IMR-90 (cell line): ENCODE results near the gene TAAR2. TPM values are rescaled to one million over a fixed set of nuclear protein-coding genes. Genes with fewer than 3 reads are reported as not detected.
A peak's percentile ranks its signal among the peaks of the same experiment; 100 is the strongest.

Experiments
- ATAC-seq: fragments of 200-7000 bp; cut with Tn5 transposase; 2 replicates; pipeline ENCODE4 v1.9.1; 2020; ENCODE audit warnings: low read depth, mild to moderate bottlenecking, moderate library complexity
- BruUV-seq: library from RNA; stranded (reverse); fragments of 400-500 nt; replicated peaks from 2 replicates; lab custom pipeline; 2021; lab: Mats Ljungman, UMichigan
- CTCF ChIA-PET: fragments of 300-600 bp; formaldehyde crosslinking; extraction: SDS; loops from one replicate; lab custom pipeline; 2021; ENCODE audit warnings: antibody characterized with exemption; lab: Yijun Ruan, JAX
- POLR2A ChIA-PET: fragments of 300-600 bp; sonication (Branson Sonifier 250); formaldehyde crosslinking; loops from one replicate; lab custom pipeline; 2022; ENCODE audit warnings: antibody characterized with exemption; ENCODE audit not compliant: unreplicated experiment; lab: Charles Lee
- DNase-seq: peaks from one replicate; pipeline ENCODE4 v3.0.0; 2013
- H2AFZ ChIP-seq: replicated peaks from 2 replicates; pipeline ENCODE3; 2013; ENCODE audit warnings: low read length, mild to moderate bottlenecking; ENCODE audit not compliant: poor library complexity
- H2AK5ac ChIP-seq: 2 replicates; pipeline ENCODE4 v1.6.1; 2013; ENCODE audit warnings: low read depth, low read length, inconsistent platforms
- H2AK9ac ChIP-seq: replicated peaks from 2 replicates; pipeline ENCODE3; 2013; ENCODE audit warnings: mild to moderate bottlenecking, low read depth, low read length, moderate library complexity; ENCODE audit not compliant: poor library complexity
- H2BK120ac ChIP-seq: 2 replicates; pipeline ENCODE4 v1.6.1; 2013; ENCODE audit warnings: low read depth, low read length, inconsistent platforms
- H2BK15ac ChIP-seq: 3 replicates; pipeline ENCODE4 v1.6.1; 2013; ENCODE audit warnings: low read depth, low read length, inconsistent platforms
- H2BK20ac ChIP-seq: 2 replicates; pipeline ENCODE4 v1.6.1; 2013; ENCODE audit warnings: low read depth, mild to moderate bottlenecking, inconsistent platforms, low read length, moderate library complexity
- H2BK5ac ChIP-seq: 2 replicates; pipeline ENCODE4 v1.6.1; 2013; ENCODE audit warnings: mild to moderate bottlenecking, low read depth, low read length, inconsistent platforms; ENCODE audit not compliant: poor library complexity, severe bottlenecking
- H3K14ac ChIP-seq: replicated peaks from 2 replicates; pipeline ENCODE4 v1.6.1; 2013; ENCODE audit warnings: low read depth, low read length, inconsistent platforms
- H3K18ac ChIP-seq: 2 replicates; pipeline ENCODE4 v1.6.1; 2013; ENCODE audit warnings: low read depth, low read length, control low read depth
- H3K23ac ChIP-seq: 2 replicates; pipeline ENCODE4 v1.6.1; 2013; ENCODE audit warnings: low read depth, low read length, inconsistent platforms
- H3K27ac ChIP-seq: 2 replicates; pipeline ENCODE4 v1.5.1; 2013; ENCODE audit warnings: mild to moderate bottlenecking, control low read depth, low read length; ENCODE audit not compliant: insufficient read depth
- H3K27me3 ChIP-seq: 2 replicates; pipeline ENCODE4 v1.6.1; 2013; ENCODE audit warnings: low read length; ENCODE audit not compliant: control insufficient read depth, insufficient read depth
- H3K36me3 ChIP-seq: 2 replicates; pipeline ENCODE4 v1.6.1; 2013; ENCODE audit warnings: low read length, mixed read lengths; ENCODE audit not compliant: control insufficient read depth, insufficient read depth
- H3K4ac ChIP-seq: 2 replicates; pipeline ENCODE4 v1.6.1; 2013; ENCODE audit warnings: low read depth, low read length, inconsistent platforms
- H3K4me1 ChIP-seq: 2 replicates; pipeline ENCODE4 v1.6.1; 2013; ENCODE audit warnings: low read length, mixed read lengths; ENCODE audit not compliant: control insufficient read depth, insufficient read depth
- H3K4me2 ChIP-seq: 2 replicates; pipeline ENCODE4 v1.6.1; 2013; ENCODE audit warnings: low read depth, mild to moderate bottlenecking, control low read depth, low read length, moderate library complexity
- H3K4me3 ChIP-seq: 2 replicates; pipeline ENCODE4 v1.5.1; 2013; ENCODE audit warnings: low read depth, mild to moderate bottlenecking, control low read depth, low read length, moderate library complexity; ENCODE audit not compliant: insufficient read depth
- H3K56ac ChIP-seq: 2 replicates; pipeline ENCODE4 v1.6.1; 2013; ENCODE audit warnings: low read length, inconsistent platforms; ENCODE audit not compliant: insufficient read depth; ENCODE audit errors: extremely low read depth
- H3K79me1 ChIP-seq, 2 experiments: 2 replicates each; pipeline ENCODE4 v1.6.1; 2013; ENCODE audit warnings: low read length in 2 of 2, inconsistent platforms in 1 of 2, low read depth in 1 of 2
- H3K9ac ChIP-seq: 2 replicates; pipeline ENCODE4 v1.6.1; 2013; ENCODE audit warnings: low read depth, low read length, control low read depth
- H3K9me1 ChIP-seq: 2 replicates; pipeline ENCODE4 v1.6.1; 2013; ENCODE audit warnings: low read length, inconsistent platforms; ENCODE audit not compliant: insufficient read depth
- H3K9me3 ChIP-seq: 2 replicates; pipeline ENCODE4 v1.6.1; 2013; ENCODE audit warnings: low read length; ENCODE audit not compliant: control insufficient read depth, insufficient read depth
- H4K20me1 ChIP-seq: 2 replicates; pipeline ENCODE4 v1.6.1; 2013; ENCODE audit warnings: low read length, inconsistent platforms; ENCODE audit not compliant: insufficient read depth
- H4K5ac ChIP-seq: 2 replicates; pipeline ENCODE4 v1.6.1; 2013; ENCODE audit warnings: mild to moderate bottlenecking, low read depth, low read length, control low read depth
- H4K8ac ChIP-seq, 2 experiments: 2 replicates each; pipeline ENCODE4 v1.6.1; 2013; ENCODE audit warnings: low read depth in 2 of 2, low read length in 2 of 2, control low read depth in 1 of 2, inconsistent platforms in 1 of 2
- H4K91ac ChIP-seq: 2 replicates; pipeline ENCODE4 v1.6.1; 2013; ENCODE audit warnings: low read depth, low read length, inconsistent platforms; ENCODE audit not compliant: insufficient read depth
- BHLHE40 ChIP-seq: fragments of 150-350 bp; IDR thresholded peaks from 2 replicates; pipeline ENCODE4 v1.6.1; 2016; ENCODE audit warnings: mild to moderate bottlenecking, low read depth, low read length
- CEBPB ChIP-seq: IDR thresholded peaks from 2 replicates; pipeline ENCODE4 v1.6.1; 2012; ENCODE audit warnings: low read depth, low read length, improper control_type of control experiment
- CHD1 ChIP-seq: IDR thresholded peaks from 2 replicates; pipeline ENCODE4 v1.6.1; 2012; ENCODE audit warnings: low read depth, low read length, improper control_type of control experiment
- CTCF ChIP-seq: conservative IDR thresholded peaks from 2 replicates; pipeline ENCODE4 v1.5.1; 2012; ENCODE audit warnings: mild to moderate bottlenecking, low read depth, low read length, improper control_type of control experiment
- ELK1 ChIP-seq: fragments of 150-350 bp; IDR thresholded peaks from 2 replicates; pipeline ENCODE4 v1.6.1; 2016; ENCODE audit warnings: low read depth, mild to moderate bottlenecking, low read length, moderate library complexity, borderline replicate concordance
- FOS ChIP-seq: fragments of 150-350 bp; IDR thresholded peaks from 2 replicates; pipeline ENCODE4 v1.6.1; 2016; ENCODE audit warnings: low read depth, low read length
- MAFK ChIP-seq: IDR thresholded peaks from 2 replicates; pipeline ENCODE4 v1.6.1; 2012; ENCODE audit warnings: low read depth, low read length, improper control_type of control experiment
- MAZ ChIP-seq: IDR thresholded peaks from 2 replicates; pipeline ENCODE4 v1.6.1; 2012; ENCODE audit warnings: low read depth, mild to moderate bottlenecking, low read length, improper control_type of control experiment, moderate library complexity, borderline replicate concordance
- MXI1 ChIP-seq: IDR thresholded peaks from 2 replicates; pipeline ENCODE4 v1.6.1; 2012; ENCODE audit warnings: low read depth, mild to moderate bottlenecking, low read length, moderate library complexity, borderline replicate concordance
- NFE2L2 ChIP-seq: fragments of 150-350 bp; IDR thresholded peaks from 2 replicates; pipeline ENCODE4 v1.6.1; 2016; ENCODE audit warnings: low read depth, mild to moderate bottlenecking, low read length
- POLR2A ChIP-seq: IDR thresholded peaks from 2 replicates; pipeline ENCODE4 v1.6.1; 2012; ENCODE audit warnings: mild to moderate bottlenecking, low read depth, low read length
- RAD21 ChIP-seq: IDR thresholded peaks from 2 replicates; pipeline ENCODE4 v1.6.1; 2012; ENCODE audit warnings: low read length, improper control_type of control experiment
- RCOR1 ChIP-seq: IDR thresholded peaks from 2 replicates; pipeline ENCODE4 v1.6.1; 2012; ENCODE audit warnings: mild to moderate bottlenecking, low read length, improper control_type of control experiment; ENCODE audit not compliant: insufficient replicate concordance
- RFX5 ChIP-seq: IDR thresholded peaks from 2 replicates; pipeline ENCODE4 v1.8.0; 2012; ENCODE audit warnings: low read depth, mild to moderate bottlenecking, low read length, moderate library complexity
- SMC3 ChIP-seq: fragments of 150-350 bp; IDR thresholded peaks from 2 replicates; pipeline ENCODE4 v1.6.1; 2016; ENCODE audit warnings: low read depth, mild to moderate bottlenecking, antibody characterized with exemption, low read length, moderate library complexity
- USF2 ChIP-seq: fragments of 150-350 bp; IDR thresholded peaks from 2 replicates; pipeline ENCODE4 v1.6.1; 2017; ENCODE audit warnings: mild to moderate bottlenecking, antibody characterized with exemption, low read length, low read depth
- WGBS, 2 experiments: methylation state at CpG; one replicate each; pipeline versions ENCODE4 v1.1.5 to v1.1.7; 2013; ENCODE audit warnings: missing lambda C conversion rate in 2 of 2; ENCODE audit not compliant: insufficient read length in 1 of 2; ENCODE audit errors: extremely low coverage in 2 of 2; 5-methylcytosine and 5-hydroxymethylcytosine counted together
- dilution Hi-C: fragments of 300-500 bp; cut with HindIII; formaldehyde crosslinking; loops from one replicate; pipeline ENCODE4 v1.14.3; 2018; ENCODE audit warnings: low sequenced_read_pairs; ENCODE audit not compliant: unreplicated experiment
- in situ Hi-C: fragments of 300-500 bp; cut with MboI; formaldehyde crosslinking; loops from 3 replicates; pipeline ENCODE4 v1.14.3; 2019; ENCODE audit warnings: low sequenced_read_pairs, inconsistent platforms, mixed read lengths
- intact Hi-C: fragments of 100-400 bp; cut with micrococcal nuclease; formaldehyde crosslinking; loops from 2 replicates; pipeline ENCODE4 v1.10.0; 2022
- polyA plus RNA-seq, 3 experiments: library from polyadenylated mRNA; depleted of rRNA; stranded (reverse); fragments of >200 nt; gene quantifications; 2 replicates each; pipeline ENCODE4 v1.2.3, GENCODE V29; 2012; ENCODE audit warnings: low replicate concordance in 1 of 3
- total RNA-seq: library from RNA; depleted of rRNA; stranded (reverse); fragments of >200 nt; gene quantifications from 2 replicates; pipeline ENCODE4 v1.2.3, GENCODE V29; 2012

The TAAR2 gene
- total and polyA plus RNA-seq, 2 of the 4 experiments (the other 2 are of a cell fraction): not detected

GRCh38 chr6:132663661-132664060, 39.6 kb upstream of the TAAR2 start:
- Histone ChIP-seq H3K36me3 (no peaks in the 10 kb centered on the region), H3K23ac (no peak overlapping the region), H3K27me3 (peaks cover 13% of the 10 kb centered on the region), H3K18ac (no peak overlapping the region), H2AFZ (no peak overlapping the region), H2AK5ac (no peak overlapping the region), H2BK120ac (no peak overlapping the region), H3K27ac (no peak overlapping the region), H3K4me3 (no peak overlapping the region), H3K79me1 (no peaks in the 10 kb centered on the region), H3K9me3 (peaks cover 3% of the 10 kb centered on the region; the same call in 1 of the 2 replicates), H3K4ac (no peak overlapping the region), H3K14ac (no peak overlapping the region), H2AK9ac (no peak overlapping the region), H4K8ac (no peak overlapping the region), H3K4me1 (no peaks in the 10 kb centered on the region), H3K9ac (no peak overlapping the region), H4K91ac (no peak overlapping the region), H4K5ac (no peak overlapping the region), H3K4me2 (no peak overlapping the region), H2BK15ac (no peak overlapping the region), H3K56ac (no peak overlapping the region), H2BK5ac (no peak overlapping the region), H3K9me1 (no peaks in the 10 kb centered on the region), H4K20me1 (no peaks in the 10 kb centered on the region), H2BK20ac (no peak overlapping the region)
- no CpG with 5 or more reads among the region's 1 CpG for WGBS, 2 experiments
- ATAC-seq: peak; percentile 40; the same call in 1 of the 2 replicates
- DNase-seq: peak; percentile 26
- ChIA-PET CTCF (no interaction called here), POLR2A (no interaction called here)
- dilution Hi-C loops: no loop called here
- in situ Hi-C loops: loop anchor here (25.0 kb wide), 1 partner anchor 99 kb away; the partner anchor contains the start of gene VNN2
- TF ChIP-seq MAFK (no peak), RAD21 (no peak), NFE2L2 (no peak), FOS (no peak), POLR2A (no peak), ELK1 (no peak), CHD1 (no peak), USF2 (no peak), CEBPB (no peak), SMC3 (no peak), RCOR1 (no peak), RFX5 (no peak), MXI1 (no peak), BHLHE40 (no peak), CTCF (no peak), MAZ (no peak)
- intact Hi-C loops: no loop called here
- no TSS peak for BruUV-seq
